SJCRH30 (cell line): ENCODE measurements around the gene KPNB1. TPM values are rescaled to one million over a fixed set of nuclear protein-coding genes. Genes with fewer than 3 reads are reported as not detected.

ENCODE experiments used
- DNase-seq, 2 experiments: peaks; one replicate each; pipeline ENCODE4 v3.0.0-alpha.2; 2015 to 2020
- H3K27ac ChIP-seq: fragments of 250-450 bp; sonication (Bioruptor Pico); 2 replicates; pipeline ENCODE4 v1.5.1; 2020; ENCODE audit warnings: mild to moderate bottlenecking, moderate library complexity
- H3K27me3 ChIP-seq: fragments of 250-450 bp; sonication (Bioruptor Pico); 2 replicates; pipeline ENCODE4 v1.5.1; 2020; ENCODE audit warnings: mild to moderate bottlenecking, moderate library complexity
- H3K36me3 ChIP-seq: fragments of 250-450 bp; sonication (Bioruptor Pico); 2 replicates; pipeline ENCODE4 v1.5.1; 2020; ENCODE audit warnings: mild to moderate bottlenecking, moderate library complexity
- H3K4me1 ChIP-seq: fragments of 250-450 bp; sonication (Bioruptor Pico); 2 replicates; pipeline ENCODE4 v1.5.1; 2020; ENCODE audit warnings: mild to moderate bottlenecking, moderate library complexity
- H3K4me3 ChIP-seq: fragments of 250-450 bp; sonication (Bioruptor Pico); 2 replicates; pipeline ENCODE4 v1.5.1; 2020; ENCODE audit warnings: mild to moderate bottlenecking, moderate library complexity
- H3K9me3 ChIP-seq: fragments of 250-450 bp; sonication (Bioruptor Pico); replicated peaks from 2 replicates; pipeline ENCODE4 v1.5.1; 2020; ENCODE audit warnings: mild to moderate bottlenecking, moderate library complexity
- total RNA-seq: library from RNA; depleted of rRNA; stranded (reverse); fragments of >200 nt; shearing (Covaris generic); gene quantifications from 2 replicates; pipeline ENCODE4 v1.2.3, GENCODE V29; 2014; rRNA removed

KPNB1 gene
- total RNA-seq, 1 experiment from 2014 or later: 537 TPM

- Histone ChIP-seq H3K27me3 (peaks cover 18% of the 10 kb centered on the region), H3K36me3 (no peaks in the 10 kb centered on the region), H3K9me3 (no peaks in the 10 kb centered on the region), H3K4me3 (no peak overlapping the region), H3K4me1 (peaks cover 22% of the 10 kb centered on the region), H3K27ac (no peak overlapping the region)
- DNase-seq: no peak
Observed at GRCh38 chr17:47729476-47729875, 79.8 kb downstream of the KPNB1 start.

- no peaks in the 10 kb centered on the region for H3K36me3 ChIP-seq
- no peak for DNase-seq
- H3K27me3 ChIP-seq: peaks cover 25% of the 10 kb centered on the region
- no peak overlapping the region for H3K4me3 ChIP-seq
- no peaks in the 10 kb centered on the region for H3K9me3 ChIP-seq
- H3K4me1 ChIP-seq: peaks cover 16% of the 10 kb centered on the region
- H3K27ac ChIP-seq: no peak overlapping the region
Observed at GRCh38 chr17:47730681-47731080, 81.0 kb downstream of the KPNB1 start.

GRCh38 chr17:47731396-47731795 is 81.7 kb downstream of the KPNB1 start:
- peaks cover 16% of the 10 kb centered on the region for H3K4me1 ChIP-seq
- no peak for DNase-seq
- H3K27ac ChIP-seq: no peak overlapping the region
- no peaks in the 10 kb centered on the region for H3K36me3 ChIP-seq
- H3K27me3 ChIP-seq: peaks cover 25% of the 10 kb centered on the region
- H3K4me3 ChIP-seq: no peak overlapping the region
- H3K9me3 ChIP-seq: no peaks in the 10 kb centered on the region

- no peak for DNase-seq
- peaks cover 7% of the 10 kb centered on the region for H3K4me1 ChIP-seq
- H3K27me3 ChIP-seq: peaks cover 25% of the 10 kb centered on the region
- no peak overlapping the region for H3K27ac ChIP-seq
- no peak overlapping the region for H3K4me3 ChIP-seq
- H3K36me3 ChIP-seq: no peaks in the 10 kb centered on the region
- H3K9me3 ChIP-seq: no peaks in the 10 kb centered on the region
Observed at GRCh38 chr17:47732399-47733046, 82.8 kb downstream of the KPNB1 start.

- Histone ChIP-seq H3K9me3 (no peaks in the 10 kb centered on the region), H3K4me3 (0 out of 2 replicates have a peak within 1 kb of the TSS, but pooled peaks have one; percentile 11), H3K27me3 (peaks cover 25% of the 10 kb centered on the region), H3K4me1 (peaks cover under 1% of the 10 kb centered on the region), H3K36me3 (no peaks in the 10 kb centered on the region), H3K27ac (no peak within 1 kb of the TSS)
- DNase-seq: peak; percentile 45 to 59
Observed at GRCh38 chr17:47733047-47733673, 83.4 kb downstream of the KPNB1 start, which contains the start of gene TBX21. TBX21 (plus strand) TSS chr17:47733236; CDS start chr17:47733455, 219 bp downstream.

- Histone ChIP-seq H3K4me1 (no peaks in the 10 kb centered on the region), H3K27me3 (peaks cover 25% of the 10 kb centered on the region), H3K27ac (no peak overlapping the region), H3K36me3 (no peaks in the 10 kb centered on the region), H3K9me3 (no peaks in the 10 kb centered on the region), H3K4me3 (no peak overlapping the region)
- no peak for DNase-seq
Observed at GRCh38 chr17:47733674-47734410, 84.1 kb downstream of the KPNB1 start.

GRCh38 chr17:47735139-47735464 is 85.4 kb downstream of the KPNB1 start:
- Histone ChIP-seq H3K36me3 (no peaks in the 10 kb centered on the region), H3K9me3 (no peaks in the 10 kb centered on the region), H3K4me1 (no peaks in the 10 kb centered on the region), H3K4me3 (no peak overlapping the region), H3K27ac (no peak overlapping the region), H3K27me3 (peaks cover 25% of the 10 kb centered on the region)
- no peak for DNase-seq

Other genes with a start within 250 kb of the KPNB1 start
- gene NPEPPS, start 118.8 kb upstream of the KPNB1 start, total RNA-seq: 89.1 TPM in 2 replicates
- gene TBKBP1, start 44.2 kb downstream of the KPNB1 start, total RNA-seq: 14.4 and 15.6 TPM in 2 replicates
- gene TBX21, start 83.3 kb downstream of the KPNB1 start, total RNA-seq: not detected in 2 replicates
- gene OSBPL7, start 171.9 kb downstream of the KPNB1 start, total RNA-seq: 8.3 and 10.5 TPM in 2 replicates
- 45.1 and 46.7 TPM in 2 replicates for gene MRPL10, start 181.6 kb downstream of the KPNB1 start, total RNA-seq
- gene LRRC46, start 181.8 kb downstream of the KPNB1 start, total RNA-seq: 0.18 and 0.34 TPM in 2 replicates
- gene SCRN2, start 191.4 kb downstream of the KPNB1 start, total RNA-seq: 8.0 and 12.9 TPM in 2 replicates
- gene SP6, start 201.2 kb downstream of the KPNB1 start, total RNA-seq: not detected in 2 replicates
- gene SP2, start 246.3 kb downstream of the KPNB1 start, total RNA-seq: 3.7 and 3.9 TPM in 2 replicates